ENCODE data around the gene RIMKLB.

Gene RIMKLB

GRCh38 chr12:8827551-8828256, 129.9 kb downstream of the RIMKLB start:
- TF ChIP-seq CTCF (IDR thresholded peaks at IDR 0.05; ENCODE audit: borderline replicate concordance, control extremely low read depth, extremely low read depth, insufficient read depth, missing control alignments), result no peak

GRCh38 chr12:8828257-8829124, 130.7 kb downstream of the RIMKLB start:
- TF ChIP-seq CTCF (IDR thresholded peaks at IDR 0.05; ENCODE audit: borderline replicate concordance, control extremely low read depth, extremely low read depth, insufficient read depth, missing control alignments), result no peak
- in situ Hi-C loops (cut with MboI; ENCODE audit: low sequenced_read_pairs, unreplicated experiment), result no loop called here
- no peak for DNase-seq (ENCODE audit: low spot score)

More at GRCh38 chr12:8827551-8828256, 129.9 kb downstream of the RIMKLB start:
- in situ Hi-C loops (cut with MboI; ENCODE audit: low sequenced_read_pairs, unreplicated experiment), result no loop called here
- no peak for DNase-seq (ENCODE audit: low spot score)

- in situ Hi-C loops (cut with MboI; ENCODE audit: low sequenced_read_pairs, unreplicated experiment), result no loop called here
- DNase-seq (ENCODE audit: low spot score), result no peak
- no peak for TF ChIP-seq CTCF (IDR thresholded peaks at IDR 0.05; ENCODE audit: borderline replicate concordance, control extremely low read depth, extremely low read depth, insufficient read depth, missing control alignments)
These were observed 131.3 kb downstream of the RIMKLB start for GRCh38 chr12:8829125-8829518.

GRCh38 chr12:8829621-8830020, 131.8 kb downstream of the RIMKLB start:
- no peak for TF ChIP-seq CTCF (IDR thresholded peaks at IDR 0.05; ENCODE audit: borderline replicate concordance, control extremely low read depth, extremely low read depth, insufficient read depth, missing control alignments)
- DNase-seq (ENCODE audit: low spot score), result no peak
- in situ Hi-C loops (cut with MboI; ENCODE audit: low sequenced_read_pairs, unreplicated experiment), result no loop called here

- TF ChIP-seq CTCF (IDR thresholded peaks at IDR 0.05; ENCODE audit: borderline replicate concordance, control extremely low read depth, extremely low read depth, insufficient read depth, missing control alignments), result no peak
- in situ Hi-C loops (cut with MboI; ENCODE audit: low sequenced_read_pairs, unreplicated experiment), result no loop called here
- no peak for DNase-seq (ENCODE audit: low spot score)
These were observed 133.3 kb downstream of the RIMKLB start for GRCh38 chr12:8831116-8831515.

GRCh38 chr12:8832500-8832899, 134.7 kb downstream of the RIMKLB start:
- no peak for TF ChIP-seq CTCF (IDR thresholded peaks at IDR 0.05; ENCODE audit: borderline replicate concordance, control extremely low read depth, extremely low read depth, insufficient read depth, missing control alignments)
- in situ Hi-C loops (cut with MboI; ENCODE audit: low sequenced_read_pairs, unreplicated experiment), result no loop called here
- DNase-seq (ENCODE audit: low spot score), result no peak

Measured in GM13976 (cell line).